Lower leg skin (tissue), 3 donors: Measurements from ENCODE around the gene NCOA4.

Source experiments
- POLR2A ChIP-seq, 2 donors: fragments of 450-650 bp; IDR thresholded peaks; one replicate each; pipeline ENCODE4 v1.6.1; 2016 to 2017; ENCODE audit warnings: antibody characterized with exemption in 2 of 2, mild to moderate bottlenecking in 1 of 2, moderate library complexity in 1 of 2
- TF ChIP-seq, protein P1 (sequence below), 3 donors: fragments of 450-650 bp; IDR thresholded peaks; one replicate each; pipeline ENCODE4 v1.5.1; 2016; ENCODE audit warnings: antibody characterized with exemption in 3 of 3, mild to moderate bottlenecking in 3 of 3, moderate library complexity in 2 of 3

DNA sequence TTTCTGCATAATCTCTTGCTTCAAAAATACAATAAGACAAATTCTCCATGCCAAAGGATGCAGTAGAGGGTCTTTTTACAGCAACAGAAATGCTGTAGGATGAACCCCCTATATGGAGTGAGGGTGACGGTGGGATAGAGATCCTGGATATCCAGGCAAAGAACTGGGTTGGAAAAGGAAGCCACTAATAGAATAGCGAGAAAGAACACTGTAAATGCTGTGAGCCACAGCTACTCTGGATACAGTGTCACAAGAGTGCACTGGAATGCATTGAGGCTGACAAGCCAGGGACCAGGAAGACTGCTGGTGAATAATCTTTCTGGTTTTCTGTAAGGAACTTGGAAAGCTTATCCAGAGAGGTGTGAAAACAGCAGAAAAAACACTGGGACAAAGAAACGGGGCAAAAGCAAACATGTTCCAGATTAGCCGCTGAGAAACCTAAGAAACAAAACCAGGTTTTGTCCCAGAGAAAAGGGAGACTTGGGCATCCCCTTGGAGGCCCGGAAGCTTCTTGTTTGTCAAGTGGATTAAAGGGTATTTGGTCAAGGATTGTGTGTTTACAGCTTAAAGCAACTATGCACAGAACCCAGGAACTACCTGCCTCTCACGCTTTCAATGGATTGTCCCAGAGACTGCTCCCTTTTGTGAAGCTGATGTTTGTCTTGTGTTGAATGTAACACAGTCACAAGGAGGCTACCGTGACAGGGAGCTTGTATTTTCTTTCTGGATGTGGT lies 21.8 kb upstream of the NCOA4 start:
- no peak for TF ChIP-seq POLR2A (IDR thresholded peaks at IDR 0.05)
- TF ChIP-seq, protein P1, sequence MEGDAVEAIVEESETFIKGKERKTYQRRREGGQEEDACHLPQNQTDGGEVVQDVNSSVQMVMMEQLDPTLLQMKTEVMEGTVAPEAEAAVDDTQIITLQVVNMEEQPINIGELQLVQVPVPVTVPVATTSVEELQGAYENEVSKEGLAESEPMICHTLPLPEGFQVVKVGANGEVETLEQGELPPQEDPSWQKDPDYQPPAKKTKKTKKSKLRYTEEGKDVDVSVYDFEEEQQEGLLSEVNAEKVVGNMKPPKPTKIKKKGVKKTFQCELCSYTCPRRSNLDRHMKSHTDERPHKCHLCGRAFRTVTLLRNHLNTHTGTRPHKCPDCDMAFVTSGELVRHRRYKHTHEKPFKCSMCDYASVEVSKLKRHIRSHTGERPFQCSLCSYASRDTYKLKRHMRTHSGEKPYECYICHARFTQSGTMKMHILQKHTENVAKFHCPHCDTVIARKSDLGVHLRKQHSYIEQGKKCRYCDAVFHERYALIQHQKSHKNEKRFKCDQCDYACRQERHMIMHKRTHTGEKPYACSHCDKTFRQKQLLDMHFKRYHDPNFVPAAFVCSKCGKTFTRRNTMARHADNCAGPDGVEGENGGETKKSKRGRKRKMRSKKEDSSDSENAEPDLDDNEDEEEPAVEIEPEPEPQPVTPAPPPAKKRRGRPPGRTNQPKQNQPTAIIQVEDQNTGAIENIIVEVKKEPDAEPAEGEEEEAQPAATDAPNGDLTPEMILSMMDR (IDR thresholded peaks at IDR 0.05) = no peak
